Esophagus (tissue), 2 donors: ENCODE measurements around the gene RHBG. TPM values are rescaled to one million over a fixed set of nuclear protein-coding genes. Genes with fewer than 3 reads are reported as not detected.

Experiments used
- H3K27ac ChIP-seq, 2 donors: one replicate each; pipeline ENCODE4 v1.5.1; 2013; ENCODE audit warnings: low read depth in 2 of 2, mild to moderate bottlenecking in 2 of 2, inconsistent platforms in 1 of 2, low read length in 1 of 2, moderate library complexity in 1 of 2
- H3K27me3 ChIP-seq, 2 donors: one replicate each; pipeline ENCODE4 v1.6.1; 2013; ENCODE audit warnings: low read length in 2 of 2, control low read depth in 1 of 2, mild to moderate bottlenecking in 1 of 2; ENCODE audit not compliant: insufficient read depth in 2 of 2, control insufficient read depth in 1 of 2
- H3K36me3 ChIP-seq, 2 donors: one replicate each; pipeline ENCODE4 v1.6.1; 2013; ENCODE audit warnings: low read length in 1 of 2; ENCODE audit not compliant: control insufficient read depth in 2 of 2, insufficient read depth in 2 of 2
- H3K4me1 ChIP-seq, 2 donors: one replicate each; pipeline ENCODE4 v1.6.1; 2013; ENCODE audit warnings: low read length in 1 of 2; ENCODE audit not compliant: control insufficient read depth in 2 of 2, insufficient read depth in 2 of 2
- H3K4me3 ChIP-seq, 2 donors: one replicate each; pipeline ENCODE4 v1.5.1; 2013; ENCODE audit warnings: low read length in 2 of 2, mild to moderate bottlenecking in 2 of 2, low read depth in 1 of 2, moderate library complexity in 1 of 2
- H3K9me3 ChIP-seq, 2 donors: one replicate each; pipeline ENCODE4 v1.6.1; 2013; ENCODE audit warnings: mild to moderate bottlenecking in 2 of 2, low read depth in 1 of 2, low read length in 1 of 2, moderate library complexity in 1 of 2; ENCODE audit not compliant: control insufficient read depth in 2 of 2, insufficient read depth in 1 of 2
- WGBS, 2 donors: extraction: QIAGEN DNeasy Blood & Tissue Kit; methylation state at CpG; one replicate each; pipeline ENCODE4 v1.1.7; 2013; 5-methylcytosine and 5-hydroxymethylcytosine counted together
- polyA plus RNA-seq, 2 donors: library from polyadenylated mRNA; stranded (reverse); fragments of 200-250 nt; gene quantifications; one replicate each; pipeline ENCODE4 v1.2.3, GENCODE V29; 2013
- donor health status: healthy with polysubstance abuse.
- donor health status: Bipolar disorder and iron deficiency.

RHBG gene
- polyA plus RNA-seq, 2 donors, result 2.3 TPM

DNA sequence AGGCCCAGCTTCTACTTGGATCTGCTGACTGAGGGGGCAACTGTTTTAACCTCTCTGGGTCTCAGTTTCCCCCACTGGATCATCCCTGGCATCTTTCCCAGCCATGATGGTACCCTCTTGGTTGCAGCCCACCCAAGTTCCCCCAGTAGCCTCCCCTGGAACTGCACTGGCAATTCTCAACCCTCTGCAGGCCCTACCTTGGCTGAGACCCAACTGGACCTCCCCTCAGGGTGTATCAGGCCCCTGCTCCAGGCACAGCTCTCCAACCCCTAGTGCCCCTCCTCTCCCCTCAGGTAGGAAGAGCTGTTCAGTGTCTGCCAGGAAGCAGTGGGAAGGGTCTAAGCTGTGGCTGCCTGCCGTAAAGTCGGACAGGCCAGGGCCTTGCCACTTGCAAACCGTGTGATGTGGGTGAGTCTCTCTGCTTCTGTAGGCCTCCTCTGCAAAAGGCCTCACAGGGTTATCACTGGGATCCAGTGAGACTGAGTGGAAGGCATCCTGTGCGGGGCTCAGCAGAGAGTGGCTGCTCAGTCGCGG, 32.1 kb downstream of the RHBG start:
- Histone ChIP-seq H3K4me3 (no peak overlapping the region), H3K27ac (no peak overlapping the region), H3K36me3 (no peaks in the 10 kb centered on the region), H3K9me3 (no peaks in the 10 kb centered on the region), H3K27me3 (no peaks in the 10 kb centered on the region), H3K4me1 (no peaks in the 10 kb centered on the region)
- 70 to 75% methylated on average over 6 of the region's 6 CpGs for WGBS, 2 donors

DNA sequence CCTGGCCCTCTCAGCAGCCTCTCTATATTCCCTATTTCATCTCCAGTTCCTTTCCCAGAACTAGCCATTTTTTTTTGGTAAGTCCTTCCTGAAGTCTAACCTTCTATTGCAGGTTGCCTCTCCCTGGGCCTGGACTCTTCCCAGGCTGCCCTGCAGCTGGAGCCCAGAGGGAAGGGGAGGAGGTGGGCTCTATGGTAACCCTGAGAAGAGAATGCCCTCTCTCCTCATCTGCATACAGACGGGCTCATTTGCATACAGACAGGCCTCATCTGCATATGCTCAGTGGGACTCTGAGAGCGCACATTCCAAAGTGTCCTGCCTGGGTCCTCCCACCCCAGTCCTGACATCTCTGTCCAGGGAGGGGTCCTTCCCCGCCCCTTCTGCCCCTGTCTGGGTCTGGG, 32.7 kb downstream of the RHBG start:
- H3K27ac ChIP-seq, result no peak overlapping the region
- no peaks in the 10 kb centered on the region for H3K4me1 ChIP-seq
- no peaks in the 10 kb centered on the region for H3K9me3 ChIP-seq
- H3K4me3 ChIP-seq, result no peak overlapping the region
- H3K27me3 ChIP-seq, result no peaks in the 10 kb centered on the region
- H3K36me3 ChIP-seq, result no peaks in the 10 kb centered on the region
- 56 to 58% methylated on average over 3 of the region's 3 CpGs for WGBS, 2 donors

DNA sequence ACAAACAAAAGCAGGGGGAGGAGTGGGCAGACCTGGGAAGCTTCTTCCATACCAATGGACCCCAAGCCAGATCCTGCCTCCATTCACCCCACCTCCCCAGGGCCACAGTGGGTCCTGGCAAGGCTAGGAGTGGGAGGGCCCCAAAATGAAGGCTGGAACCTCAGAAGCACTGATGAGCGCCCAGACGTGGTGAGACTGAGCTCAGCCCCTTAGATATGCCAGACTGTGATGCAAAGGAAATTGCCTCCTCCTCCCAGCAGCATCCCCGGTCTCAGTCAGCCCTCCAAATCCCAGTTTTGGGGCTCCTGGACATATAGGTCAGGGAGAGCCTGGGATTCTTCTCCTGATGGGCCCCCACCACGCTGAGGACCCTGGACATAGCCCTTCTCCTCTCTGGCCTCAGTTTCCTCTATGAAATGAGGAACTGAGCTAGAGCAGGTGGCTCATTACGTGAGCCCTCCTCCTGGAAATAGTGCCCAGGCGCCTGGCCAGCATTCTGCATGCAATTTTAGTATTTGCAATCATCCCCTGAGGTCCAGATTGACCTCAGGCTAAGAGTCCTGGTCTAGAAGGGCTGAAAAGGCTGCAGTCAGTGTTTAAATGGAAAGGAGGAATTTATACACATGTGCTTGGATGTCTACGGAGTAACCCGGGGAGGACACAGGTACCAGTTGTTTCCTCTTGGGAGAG, 33.5 kb downstream of the RHBG start:
- no peaks in the 10 kb centered on the region for H3K4me1 ChIP-seq
- WGBS, 2 donors, result 43 to 45% methylated on average over 8 of the region's 8 CpGs
- no peak overlapping the region for H3K4me3 ChIP-seq
- H3K36me3 ChIP-seq, result no peaks in the 10 kb centered on the region
- no peaks in the 10 kb centered on the region for H3K27me3 ChIP-seq
- H3K27ac ChIP-seq, result no peak overlapping the region
- no peaks in the 10 kb centered on the region for H3K9me3 ChIP-seq

DNA sequence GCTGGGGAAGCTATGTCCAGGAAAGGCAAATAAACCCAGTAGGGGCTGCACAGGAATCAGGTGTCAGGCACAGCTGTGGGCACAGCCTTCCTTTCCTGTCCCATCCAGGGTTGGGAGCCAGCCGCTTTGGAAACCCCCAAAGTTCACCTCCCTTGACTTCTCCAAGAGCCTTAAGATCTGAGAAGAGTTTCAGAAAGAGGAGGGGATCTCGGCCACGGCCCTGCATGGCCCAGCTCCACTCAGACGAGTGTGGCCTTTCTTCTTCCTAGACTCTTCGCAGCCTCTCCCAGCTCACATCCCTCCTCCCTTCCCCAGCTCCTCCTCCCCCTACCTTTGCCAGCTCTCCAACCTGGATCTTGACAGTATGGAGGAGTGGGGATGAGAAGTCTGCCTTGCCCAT, 36.7 kb downstream of the RHBG start:
- Histone ChIP-seq H3K9me3 (peaks cover 0 to 2% of the 10 kb centered on the region in 2 donors), H3K36me3 (no peaks in the 10 kb centered on the region), H3K27ac (no peak overlapping the region), H3K4me3 (no peak overlapping the region), H3K4me1 (no peaks in the 10 kb centered on the region), H3K27me3 (no peaks in the 10 kb centered on the region)
- 64 to 70% methylated on average over 5 of the region's 5 CpGs for WGBS, 2 donors

DNA sequence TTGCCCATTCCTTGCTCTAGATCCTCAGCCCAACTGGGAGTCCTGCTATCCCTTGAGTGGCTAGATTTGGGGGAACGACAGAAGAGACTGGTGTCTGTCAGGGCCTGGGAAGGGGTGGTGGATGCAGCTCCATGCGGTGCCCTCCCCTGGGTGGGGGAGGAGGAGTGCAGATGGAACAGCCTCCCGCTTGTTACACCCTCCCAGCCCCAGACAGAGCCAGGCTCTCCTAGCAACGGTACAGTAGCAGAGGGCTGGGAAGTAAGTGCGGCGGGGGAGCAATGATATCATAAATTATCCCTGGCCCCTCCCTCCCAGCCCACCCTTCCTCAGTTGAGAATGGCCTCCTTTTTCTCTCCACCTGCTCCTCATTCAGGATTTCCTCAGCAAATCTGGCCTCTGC, 37.2 kb downstream of the RHBG start:
- H3K36me3 ChIP-seq, result no peaks in the 10 kb centered on the region
- H3K4me1 ChIP-seq, result no peaks in the 10 kb centered on the region
- H3K4me3 ChIP-seq, result no peak overlapping the region
- H3K27ac ChIP-seq, result no peak overlapping the region
- H3K27me3 ChIP-seq, result no peaks in the 10 kb centered on the region
- 47 to 50% methylated on average over 6 of the region's 6 CpGs for WGBS, 2 donors
- H3K9me3 ChIP-seq, result peaks cover 0 to 2% of the 10 kb centered on the region in 2 donors

DNA sequence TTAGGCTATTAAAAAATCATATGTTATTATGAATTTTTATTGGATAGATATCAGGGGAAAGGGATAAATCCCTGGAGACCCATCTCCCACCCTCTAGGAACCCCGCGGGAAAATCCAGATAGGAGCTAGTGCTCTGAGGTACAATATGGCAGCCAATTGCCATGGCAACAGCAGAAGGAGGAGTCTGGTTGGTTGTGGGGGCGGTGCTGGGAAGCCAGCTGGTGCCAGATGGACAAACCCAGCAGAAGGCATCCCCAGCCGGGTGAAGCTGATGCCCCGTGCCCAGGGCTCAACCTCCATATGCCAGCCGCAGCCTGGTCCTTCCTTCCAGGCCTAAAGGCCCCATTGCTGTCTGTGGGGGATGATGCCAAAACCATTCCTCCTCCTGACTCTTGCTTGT, 38.3 kb downstream of the RHBG start:
- 76 to 81% methylated on average over 6 of the region's 6 CpGs for WGBS, 2 donors
- H3K36me3 ChIP-seq, result no peaks in the 10 kb centered on the region
- no peaks in the 10 kb centered on the region for H3K27me3 ChIP-seq
- no peak overlapping the region for H3K4me3 ChIP-seq
- no peaks in the 10 kb centered on the region for H3K4me1 ChIP-seq
- no peak overlapping the region for H3K27ac ChIP-seq
- peaks cover 0 to 2% of the 10 kb centered on the region in 2 donors for H3K9me3 ChIP-seq

DNA sequence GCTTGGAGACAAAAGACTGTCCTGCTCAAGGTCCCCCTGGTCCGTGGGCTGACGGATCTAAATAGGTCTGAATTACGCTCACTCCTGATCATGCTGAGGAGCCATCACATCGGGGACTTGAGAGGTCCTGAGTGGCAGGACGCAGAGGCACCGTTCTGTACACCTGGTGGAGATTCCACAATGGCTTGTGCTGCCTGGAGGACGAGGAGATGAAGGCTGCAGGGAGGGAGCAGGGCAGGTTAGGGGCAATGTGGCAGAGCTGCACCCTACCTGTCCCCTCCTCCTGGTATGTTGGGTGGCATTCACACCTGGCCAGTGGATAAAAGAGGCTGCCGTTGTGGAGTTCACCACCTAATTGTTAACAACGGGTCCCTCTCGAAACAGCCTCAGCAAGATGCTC, 38.7 kb downstream of the RHBG start:
- Histone ChIP-seq H3K4me1 (no peaks in the 10 kb centered on the region), H3K27ac (no peak overlapping the region), H3K4me3 (no peak overlapping the region), H3K36me3 (no peaks in the 10 kb centered on the region), H3K9me3 (peaks cover 0 to 2% of the 10 kb centered on the region in 2 donors), H3K27me3 (no peaks in the 10 kb centered on the region)
- 77 to 80% methylated on average over 10 of the region's 10 CpGs for WGBS, 2 donors

DNA sequence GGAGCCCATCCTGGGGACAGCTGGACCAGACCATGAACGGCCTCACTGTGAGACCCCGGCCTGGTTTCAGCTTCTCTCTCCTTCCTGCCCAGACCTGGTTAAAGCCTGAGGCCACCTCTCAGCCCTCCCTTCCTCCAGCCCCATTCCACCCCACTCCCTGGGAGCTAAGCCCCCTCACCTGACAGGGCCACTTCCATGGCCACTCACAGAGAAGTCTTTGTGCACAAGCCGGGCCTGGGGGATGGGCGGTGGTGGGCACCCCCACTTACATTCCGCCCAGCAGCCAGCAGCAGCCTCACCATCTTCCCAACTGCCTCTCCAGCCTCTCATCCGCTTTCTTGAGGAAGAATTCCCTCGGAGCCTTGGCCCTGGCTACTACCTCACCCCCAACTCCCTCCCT, 40.4 kb downstream of the RHBG start:
- H3K27ac ChIP-seq, result no peak overlapping the region
- no peaks in the 10 kb centered on the region for H3K4me1 ChIP-seq
- H3K36me3 ChIP-seq, result no peaks in the 10 kb centered on the region
- whole genome bisulfite sequencing, 2 donors, result 85 to 89% methylated on average over 5 to 7 of the region's 7 CpGs
- no peak overlapping the region for H3K4me3 ChIP-seq
- H3K9me3 ChIP-seq, result peaks cover 0 to 2% of the 10 kb centered on the region in 2 donors
- H3K27me3 ChIP-seq, result no peaks in the 10 kb centered on the region

DNA sequence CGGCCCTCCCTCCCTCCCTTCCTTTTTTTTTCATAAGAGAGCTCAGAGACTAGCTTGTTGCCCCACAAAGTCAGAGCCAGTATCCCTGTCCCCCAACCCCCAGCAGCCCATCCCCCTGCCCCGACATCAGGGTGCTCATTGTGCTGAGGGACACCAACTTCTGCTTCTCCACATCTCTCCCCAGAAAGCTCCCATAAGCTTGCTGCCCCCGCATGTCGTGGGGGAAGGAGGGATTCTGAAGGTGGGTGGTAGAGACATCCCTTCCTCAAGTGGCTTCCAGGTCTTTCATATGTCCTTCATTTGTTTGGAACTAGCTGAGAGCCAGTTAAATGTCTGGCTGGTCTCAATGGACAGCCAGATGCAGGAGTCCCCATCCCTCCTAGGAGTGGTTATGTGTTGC, 41.2 kb downstream of the RHBG start:
- Histone ChIP-seq H3K27ac (no peak overlapping the region), H3K36me3 (no peaks in the 10 kb centered on the region), H3K4me1 (no peaks in the 10 kb centered on the region), H3K4me3 (no peak overlapping the region), H3K9me3 (peaks cover 0 to 2% of the 10 kb centered on the region in 2 donors), H3K27me3 (no peaks in the 10 kb centered on the region)
- WGBS, 2 donors, result 81 to 83% methylated on average over 4 of the region's 4 CpGs

DNA sequence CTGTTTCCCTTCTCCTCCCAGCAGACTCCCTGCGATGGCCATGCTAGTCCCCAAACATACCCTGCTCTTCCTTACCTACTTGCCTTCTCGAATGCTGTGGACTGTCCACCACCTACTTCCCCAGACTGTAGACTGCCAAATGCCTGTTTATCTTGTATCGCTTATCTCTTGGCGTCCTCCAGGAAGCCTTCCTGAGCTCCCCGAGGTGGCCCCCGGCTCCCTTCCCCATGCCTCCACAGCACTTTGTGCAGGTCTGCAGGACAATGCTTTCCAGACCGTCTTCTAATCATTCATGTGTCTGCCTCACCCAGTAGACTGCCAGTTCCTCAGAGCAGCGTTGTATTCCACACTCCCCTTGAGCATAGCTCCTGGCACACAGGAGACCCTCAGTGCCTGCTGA, 41.7 kb downstream of the RHBG start:
- Histone ChIP-seq H3K4me1 (no peaks in the 10 kb centered on the region), H3K27ac (no peak overlapping the region), H3K36me3 (no peaks in the 10 kb centered on the region), H3K27me3 (no peaks in the 10 kb centered on the region), H3K9me3 (peaks cover 0 to 2% of the 10 kb centered on the region in 2 donors), H3K4me3 (no peak overlapping the region)
- WGBS, 2 donors, result 71 to 78% methylated on average over 8 of the region's 8 CpGs
